COR-L47 (cell line): ENCODE data around the gene BMS1.
"Not testable (repeated sequence)": the region's sequence is repeated elsewhere in the genome, so short reads cannot be mapped to it uniquely, and the experiment has no call there.

Experiments used
- DNase-seq: peaks from one replicate; lab custom pipeline; 2025; lab: John Stamatoyannopoulos, UW

The BMS1 gene

GRCh38 chr10:42785759-42786158, 3.2 kb downstream of the BMS1 start:
- no peak for DNase-seq

GRCh38 chr10:42790835-42791234, 8.2 kb downstream of the BMS1 start:
- DNase-seq, result no peak

GRCh38 chr10:42795701-42796100, 13.1 kb downstream of the BMS1 start:
- no peak for DNase-seq

- no peak for DNase-seq
Observed at GRCh38 chr10:42801135-42801534, 18.5 kb downstream of the BMS1 start.

GRCh38 chr10:42802876-42803275, 20.3 kb downstream of the BMS1 start:
- DNase-seq, result no peak

GRCh38 chr10:42809676-42810075, 27.1 kb downstream of the BMS1 start:
- no peak for DNase-seq

- no peak for DNase-seq
Observed at GRCh38 chr10:42812028-42812427, 29.4 kb downstream of the BMS1 start.

- not testable (repeated sequence) for DNase-seq
Observed at GRCh38 chr10:42813989-42814687, 31.5 kb downstream of the BMS1 start.

- DNase-seq, result not testable (repeated sequence)
Observed at GRCh38 chr10:42816334-42816733, 33.7 kb downstream of the BMS1 start.

- no peak for DNase-seq
Observed at GRCh38 chr10:42816912-42817311, 34.3 kb downstream of the BMS1 start.

- not testable (repeated sequence) for DNase-seq
Observed at GRCh38 chr10:42817417-42817816, 34.8 kb downstream of the BMS1 start.

GRCh38 chr10:42826759-42827158, 44.2 kb downstream of the BMS1 start:
- not testable (repeated sequence) for DNase-seq

GRCh38 chr10:42827201-42827600, 44.6 kb downstream of the BMS1 start:
- DNase-seq, result no peak

GRCh38 chr10:42828391-42828790, 45.8 kb downstream of the BMS1 start:
- DNase-seq, result not testable (repeated sequence)

GRCh38 chr10:42830237-42830636, 47.6 kb downstream of the BMS1 start:
- DNase-seq, result no peak

GRCh38 chr10:42836096-42836495, 53.5 kb downstream of the BMS1 start:
- DNase-seq, result no peak

- DNase-seq, result no peak
Observed at GRCh38 chr10:42836771-42837468, 54.3 kb downstream of the BMS1 start.

- DNase-seq, result not testable (repeated sequence)
Observed at GRCh38 chr10:42844810-42845209, 62.2 kb downstream of the BMS1 start.

GRCh38 chr10:42847261-42847660, 64.7 kb downstream of the BMS1 start:
- not testable (repeated sequence) for DNase-seq

GRCh38 chr10:42850931-42851330, 68.3 kb downstream of the BMS1 start:
- no peak for DNase-seq

- DNase-seq, result no peak
Observed at GRCh38 chr10:42859256-42859655, 76.7 kb downstream of the BMS1 start.

GRCh38 chr10:42860016-42860415, 77.4 kb downstream of the BMS1 start:
- DNase-seq, result not testable (repeated sequence)

GRCh38 chr10:42862801-42863200, 80.2 kb downstream of the BMS1 start:
- DNase-seq, result not testable (repeated sequence)

- DNase-seq, result no peak
Observed at GRCh38 chr10:42864575-42864974, 82.0 kb downstream of the BMS1 start.
